KMS-11 (cell line): ENCODE measurements around the gene GP1BB.

Experiments used
- H2AFZ ChIP-seq: fragments of 200-600 bp; sonication (generic); 2 replicates; pipeline ENCODE4 v1.6.1; 2016; ENCODE audit warnings: antibody characterized with exemption, mixed run types, low read depth
- H3K27ac ChIP-seq: fragments of 200-600 bp; sonication (generic); 2 replicates; pipeline ENCODE4 v1.6.1; 2016; ENCODE audit warnings: mild to moderate bottlenecking, mixed run types
- H3K27me3 ChIP-seq: fragments of 200-600 bp; sonication (generic); 2 replicates; pipeline ENCODE4 v1.6.1; 2017; ENCODE audit warnings: mild to moderate bottlenecking, low read depth, mixed run types, moderate library complexity; ENCODE audit not compliant: insufficient read depth
- H3K36me3 ChIP-seq: fragments of 200-600 bp; sonication (generic); 2 replicates; pipeline ENCODE4 v1.6.1; 2017; ENCODE audit warnings: mild to moderate bottlenecking, mixed run types; ENCODE audit not compliant: insufficient read depth
- H3K4me1 ChIP-seq: fragments of 200-600 bp; sonication (generic); 2 replicates; pipeline ENCODE4 v1.6.1; 2016; ENCODE audit warnings: mild to moderate bottlenecking, low read depth, mixed run types; ENCODE audit not compliant: poor library complexity, severe bottlenecking
- H3K4me2 ChIP-seq: fragments of 200-600 bp; sonication (generic); 2 replicates; pipeline ENCODE4 v1.7.0; 2016; ENCODE audit warnings: mild to moderate bottlenecking, mixed run types
- H3K4me3 ChIP-seq: fragments of 200-600 bp; sonication (generic); IDR thresholded peaks from 2 replicates; pipeline ENCODE4 v1.6.1; 2017; ENCODE audit warnings: low read depth, low read length, mixed read lengths; ENCODE audit not compliant: insufficient read depth
- H3K79me2 ChIP-seq: fragments of 200-600 bp; sonication (generic); 2 replicates; pipeline ENCODE4 v1.6.1; 2016; ENCODE audit warnings: low read depth, mixed run types; ENCODE audit not compliant: insufficient read depth
- H3K9ac ChIP-seq: fragments of 200-600 bp; sonication (generic); 2 replicates; pipeline ENCODE4 v1.6.1; 2016; ENCODE audit warnings: mild to moderate bottlenecking, mixed run types
- H4K20me1 ChIP-seq: fragments of 200-600 bp; sonication (generic); 2 replicates; pipeline ENCODE4 v1.6.1; 2016; ENCODE audit warnings: mild to moderate bottlenecking, mixed run types; ENCODE audit not compliant: insufficient read depth
- CTCF ChIP-seq: fragments of 200-600 bp; sonication (generic); conservative IDR thresholded peaks from 2 replicates; pipeline ENCODE4 v1.6.1; 2017; ENCODE audit warnings: low read depth, mild to moderate bottlenecking, antibody characterized with exemption, low read length, moderate library complexity, mixed read lengths

Gene GP1BB

GRCh38 chr22:19734837-19735382, 11.6 kb downstream of the GP1BB start:
- H3K4me1 ChIP-seq, result no peaks in the 10 kb centered on the region
- no peaks in the 10 kb centered on the region; the same call in 1 of the 2 replicates for H3K27me3 ChIP-seq
- H3K36me3 ChIP-seq, result no peaks in the 10 kb centered on the region
- H3K27ac ChIP-seq, result no peak overlapping the region
- no peak overlapping the region for H2AFZ ChIP-seq
- TF ChIP-seq CTCF, result no peak
- no peak overlapping the region for H3K4me3 ChIP-seq
- no peaks in the 10 kb centered on the region for H3K79me2 ChIP-seq
- no peak overlapping the region for H3K4me2 ChIP-seq
- no peak overlapping the region for H3K9ac ChIP-seq
- no peaks in the 10 kb centered on the region for H4K20me1 ChIP-seq

- H3K79me2 ChIP-seq, result no peaks in the 10 kb centered on the region
- no peaks in the 10 kb centered on the region for H3K36me3 ChIP-seq
- H3K9ac ChIP-seq, result no peak overlapping the region
- no peak for TF ChIP-seq CTCF
- H3K27ac ChIP-seq, result no peak overlapping the region
- H3K27me3 ChIP-seq, result peaks cover 4% of the 10 kb centered on the region; the same call in 1 of the 2 replicates
- H3K4me3 ChIP-seq, result no peak overlapping the region
- H3K4me2 ChIP-seq, result no peak overlapping the region
- no peaks in the 10 kb centered on the region for H3K4me1 ChIP-seq
- no peaks in the 10 kb centered on the region for H4K20me1 ChIP-seq
- H2AFZ ChIP-seq, result no peak overlapping the region
Measured at GRCh38 chr22:19735665-19736510, 12.5 kb downstream of the GP1BB start.

GRCh38 chr22:19737846-19738663, 14.7 kb downstream of the GP1BB start:
- Histone ChIP-seq H3K4me3 (no peak overlapping the region), H3K27me3 (peaks cover 7% of the 10 kb centered on the region; the same call in 1 of the 2 replicates), H3K4me1 (no peaks in the 10 kb centered on the region), H2AFZ (no peak overlapping the region), H3K36me3 (no peaks in the 10 kb centered on the region), H3K79me2 (no peaks in the 10 kb centered on the region), H4K20me1 (no peaks in the 10 kb centered on the region), H3K9ac (no peak overlapping the region), H3K4me2 (no peak overlapping the region), H3K27ac (no peak overlapping the region)
- no peak for TF ChIP-seq CTCF

- no peak overlapping the region for H3K9ac ChIP-seq
- no peaks in the 10 kb centered on the region for H3K4me1 ChIP-seq
- TF ChIP-seq CTCF, result no peak
- H3K27ac ChIP-seq, result no peak overlapping the region
- H4K20me1 ChIP-seq, result no peaks in the 10 kb centered on the region
- no peak overlapping the region for H2AFZ ChIP-seq
- H3K36me3 ChIP-seq, result no peaks in the 10 kb centered on the region
- peaks cover 7% of the 10 kb centered on the region; the same call in 1 of the 2 replicates for H3K27me3 ChIP-seq
- H3K4me2 ChIP-seq, result no peak overlapping the region
- no peaks in the 10 kb centered on the region for H3K79me2 ChIP-seq
- no peak overlapping the region for H3K4me3 ChIP-seq
Measured at GRCh38 chr22:19738664-19739447, 15.5 kb downstream of the GP1BB start.
